ENCODE results near the gene SLC2A13. TPM values are rescaled to one million over a fixed set of nuclear protein-coding genes. Genes with fewer than 3 reads are reported as not detected.
"Not testable (repeated sequence)": the region's sequence is repeated elsewhere in the genome, so short reads cannot be mapped to it uniquely, and the experiment has no call there.

SLC2A13 gene
- total and polyA plus RNA-seq, 4 donors: 1.9 to 20.2 (median 6.9) TPM

GRCh38 chr12:39752482-39753137 is 353.3 kb downstream of the SLC2A13 start (continued):
- no peak for TF ChIP-seq CTCF (IDR thresholded peaks at IDR 0.05; ENCODE audit: low read depth, low read length, missing input control)

DNA sequence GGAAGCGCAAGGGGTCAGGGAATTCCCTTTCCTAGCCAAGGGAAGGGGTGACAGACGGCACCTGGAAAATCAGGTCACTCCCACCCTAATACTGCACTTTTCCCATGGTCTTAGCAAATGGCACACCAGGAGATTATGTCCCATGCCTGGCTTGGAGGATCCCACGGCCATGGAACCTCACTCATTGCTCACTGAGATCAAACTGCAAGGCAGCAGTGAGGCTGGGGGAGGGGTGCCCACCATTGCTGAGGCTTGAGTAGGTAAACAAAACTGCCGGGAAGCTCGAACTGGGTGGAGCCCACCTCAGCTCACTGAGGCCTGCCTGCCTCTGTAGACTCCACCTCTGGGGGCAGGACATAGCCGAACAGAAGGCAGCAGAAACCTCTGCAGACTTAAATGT is 359.7 kb downstream of the SLC2A13 start:
- not testable (repeated sequence) for H3K36me3 ChIP-seq (ENCODE audit: control insufficient read depth in 4 of 4, insufficient read depth in 3 of 4, low read depth in 1 of 4, low read length in 3 of 4); DNase-seq (ENCODE audit: low spot score); H3K4me1 ChIP-seq (ENCODE audit: control insufficient read depth in 4 of 4, insufficient read depth in 4 of 4, low read length in 3 of 4); H3K27me3 ChIP-seq (ENCODE audit: control insufficient read depth in 4 of 4, insufficient read depth in 4 of 4, low read length in 3 of 4); H3K9me3 ChIP-seq (ENCODE audit: control insufficient read depth in 4 of 4, low read length in 3 of 4); H3K4me3 ChIP-seq (ENCODE audit: low read depth in 1 of 3, low read length in 3 of 3); H3K27ac ChIP-seq (ENCODE audit: low read depth in 1 of 2, low read length in 2 of 2); H3K9ac ChIP-seq (ENCODE audit: low read depth in 1 of 2, low read length in 2 of 2)
- 83% methylated on average over 6 of the region's 6 CpGs for WGBS

DNA sequence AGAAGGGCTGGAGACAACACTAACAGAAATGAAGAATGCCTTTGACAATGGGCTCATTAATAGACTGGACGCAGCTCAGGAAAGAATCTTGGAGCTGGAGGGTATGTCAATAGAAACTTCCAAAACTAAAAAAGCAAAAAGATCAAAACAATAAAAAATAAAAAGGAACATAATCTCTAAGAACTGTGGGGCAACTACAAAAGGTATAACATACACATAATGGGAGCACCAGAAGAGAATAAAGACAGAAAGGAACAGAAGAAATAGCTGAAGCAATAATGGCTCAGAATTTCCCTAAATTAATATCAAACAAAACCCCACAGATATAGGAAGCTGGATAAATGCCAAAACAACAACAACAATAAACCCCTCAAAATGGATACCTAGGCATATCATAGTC is 362.2 kb downstream of the SLC2A13 start:
- no peak for TF ChIP-seq RXRA (IDR thresholded peaks at IDR 0.05)
- TF ChIP-seq REST (IDR thresholded peaks at IDR 0.05): no peak
- no peak for TF ChIP-seq YY1 (IDR thresholded peaks at IDR 0.05)
- TF ChIP-seq EGR1 (IDR thresholded peaks at IDR 0.05; ENCODE audit: low read depth in 2 of 2): no peak
- Histone ChIP-seq H3K27me3 (ENCODE audit: control insufficient read depth in 4 of 4, insufficient read depth in 4 of 4, low read length in 3 of 4) (no peaks in the 10 kb centered on the region), H3K9ac (ENCODE audit: low read depth in 1 of 2, low read length in 2 of 2) (no peak overlapping the region), H3K36me3 (ENCODE audit: control insufficient read depth in 4 of 4, insufficient read depth in 3 of 4, low read depth in 1 of 4, low read length in 3 of 4) (peaks cover 0 to 2% (median 0%) of the 10 kb centered on the region in 4 donors), H3K4me3 (ENCODE audit: low read depth in 1 of 3, low read length in 3 of 3) (no peak overlapping the region), H3K4me1 (ENCODE audit: control insufficient read depth in 4 of 4, insufficient read depth in 4 of 4, low read length in 3 of 4) (no peaks in the 10 kb centered on the region), H3K27ac (ENCODE audit: low read depth in 1 of 2, low read length in 2 of 2) (no peak overlapping the region), H3K9me3 (ENCODE audit: control insufficient read depth in 4 of 4, low read length in 3 of 4) (no peaks in the 10 kb centered on the region)
- WGBS: 98% methylated on average over 1 of the region's 1 CpG
- no peak for DNase-seq (ENCODE audit: low spot score)

- Histone ChIP-seq H3K27me3 (ENCODE audit: control insufficient read depth in 4 of 4, insufficient read depth in 4 of 4, low read length in 3 of 4) (no peaks in the 10 kb centered on the region), H3K4me3 (ENCODE audit: low read depth in 1 of 3, low read length in 3 of 3) (no peak overlapping the region), H3K4me1 (ENCODE audit: control insufficient read depth in 4 of 4, insufficient read depth in 4 of 4, low read length in 3 of 4) (no peaks in the 10 kb centered on the region), H3K27ac (ENCODE audit: low read depth in 1 of 2, low read length in 2 of 2) (no peak overlapping the region), H3K9me3 (ENCODE audit: control insufficient read depth in 4 of 4, low read length in 3 of 4) (peaks cover 10 to 22% (median 13%) of the 10 kb centered on the region in 4 donors), H3K9ac (ENCODE audit: low read depth in 1 of 2, low read length in 2 of 2) (no peak overlapping the region), H3K36me3 (ENCODE audit: control insufficient read depth in 4 of 4, insufficient read depth in 3 of 4, low read depth in 1 of 4, low read length in 3 of 4) (no peaks in the 10 kb centered on the region)
- DNase-seq (ENCODE audit: low spot score): no peak
- TF ChIP-seq JUND (IDR thresholded peaks at IDR 0.05) (no peak), FOXA1 (IDR thresholded peaks at IDR 0.05) (no peak), RAD21 (IDR thresholded peaks at IDR 0.05) (no peak), GABPA (IDR thresholded peaks at IDR 0.05 in 1 of 2, conservative IDR thresholded peaks at IDR 0.05 in 1 of 2) (no peak), ZBTB33 (IDR thresholded peaks at IDR 0.05) (no peak), HNF4A (conservative IDR thresholded peaks at IDR 0.05) (no peak), ATF3 (IDR thresholded peaks at IDR 0.05) (no peak), RXRA (IDR thresholded peaks at IDR 0.05) (no peak), CTCF (IDR thresholded peaks at IDR 0.05; ENCODE audit: low read depth, low read length, missing input control) (no peak)
- 80% methylated on average over 2 of the region's 2 CpGs for WGBS
Observed at GRCh38 chr12:39736406-39736805, 369.5 kb downstream of the SLC2A13 start.
